GM18951 (cell line): ENCODE results near the gene USP10.
"Not testable (repeated sequence)": the region's sequence is repeated elsewhere in the genome, so short reads cannot be mapped to it uniquely, and the experiment has no call there.

Source experiments
- POLR2A ChIP-seq: IDR thresholded peaks from 4 replicates; pipeline ENCODE4 v1.6.1; 2011; ENCODE audit warnings: mild to moderate bottlenecking; ENCODE audit not compliant: insufficient read length, insufficient read depth; ENCODE audit errors: extremely low read depth
- in situ Hi-C: fragments of 300-500 bp; cut with MboI; formaldehyde crosslinking; loops from one replicate; pipeline ENCODE4 v1.12.0; 2022; ENCODE audit warnings: low sequenced_read_pairs, mixed read lengths, inconsistent platforms; ENCODE audit not compliant: unreplicated experiment

The USP10 gene

DNA sequence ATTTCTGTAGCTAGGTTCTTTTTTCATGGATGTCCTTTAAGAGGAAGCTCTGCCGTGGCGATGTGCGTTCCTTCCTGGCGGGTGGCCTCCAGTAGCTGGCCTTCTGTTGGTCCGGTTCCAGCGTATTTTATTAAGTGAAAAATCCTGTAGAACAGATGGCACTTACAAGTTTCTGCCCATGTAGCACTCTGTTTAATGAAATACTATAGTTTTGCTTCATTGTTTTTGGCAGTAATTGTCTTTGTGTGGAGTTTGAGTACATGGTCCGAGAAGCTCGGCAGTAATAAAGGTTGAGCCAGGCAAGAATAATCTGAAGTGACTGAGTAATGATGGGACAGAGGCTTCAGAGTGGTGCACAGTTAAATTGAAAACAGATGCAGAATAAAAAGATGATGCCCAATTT lies 20.4 kb downstream of the USP10 start:
- TF ChIP-seq POLR2A, result no peak
- in situ Hi-C loops, result loop anchor here (10.0 kb wide), 1 partner anchor 85 kb away; no protein-coding TSS in a partner anchor

DNA sequence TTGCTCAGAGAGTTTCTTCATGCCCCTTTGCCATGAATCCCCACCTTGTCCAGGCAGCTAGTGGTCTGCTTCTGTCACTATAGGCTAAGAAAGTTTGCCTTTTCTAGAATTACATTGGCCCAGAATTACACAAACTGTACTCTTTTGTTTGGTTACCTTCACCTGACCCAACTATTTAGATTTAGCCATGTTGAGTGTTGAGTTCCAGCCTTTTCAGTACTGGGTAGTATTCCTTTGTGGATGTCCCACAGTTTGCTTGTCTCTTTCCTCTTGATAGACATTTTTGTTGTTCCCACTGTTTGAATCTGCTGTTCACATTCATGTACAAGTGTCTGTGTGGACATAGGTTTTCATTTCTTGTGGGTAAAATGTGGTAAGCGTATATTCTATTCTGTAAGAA lies 22.3 kb downstream of the USP10 start:
- TF ChIP-seq POLR2A, result no peak
- in situ Hi-C loops, result loop anchor here (10.0 kb wide), 1 partner anchor 87 kb away; no protein-coding TSS in a partner anchor

DNA sequence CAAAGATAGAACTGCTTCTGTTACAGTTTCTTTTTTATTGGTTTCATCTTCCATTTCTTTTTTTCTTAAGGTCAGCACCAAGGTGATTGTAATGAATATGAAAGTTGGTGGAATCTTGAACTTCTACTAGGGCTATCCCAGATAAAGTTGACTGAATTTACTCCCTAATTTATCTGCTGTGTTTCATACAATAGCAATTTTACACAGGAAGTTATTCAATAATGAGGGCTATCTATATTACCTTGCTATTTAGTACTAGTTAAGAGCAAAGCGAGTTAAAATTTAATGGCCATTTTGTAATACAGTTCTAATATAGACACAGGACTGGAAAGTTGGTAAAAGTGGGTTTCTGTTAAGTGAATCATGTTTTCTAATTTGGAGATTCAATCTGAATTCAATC lies 24.1 kb downstream of the USP10 start:
- no peak for TF ChIP-seq POLR2A
- in situ Hi-C loops, result loop anchor here (10.0 kb wide), 1 partner anchor 89 kb away; no protein-coding TSS in a partner anchor

DNA sequence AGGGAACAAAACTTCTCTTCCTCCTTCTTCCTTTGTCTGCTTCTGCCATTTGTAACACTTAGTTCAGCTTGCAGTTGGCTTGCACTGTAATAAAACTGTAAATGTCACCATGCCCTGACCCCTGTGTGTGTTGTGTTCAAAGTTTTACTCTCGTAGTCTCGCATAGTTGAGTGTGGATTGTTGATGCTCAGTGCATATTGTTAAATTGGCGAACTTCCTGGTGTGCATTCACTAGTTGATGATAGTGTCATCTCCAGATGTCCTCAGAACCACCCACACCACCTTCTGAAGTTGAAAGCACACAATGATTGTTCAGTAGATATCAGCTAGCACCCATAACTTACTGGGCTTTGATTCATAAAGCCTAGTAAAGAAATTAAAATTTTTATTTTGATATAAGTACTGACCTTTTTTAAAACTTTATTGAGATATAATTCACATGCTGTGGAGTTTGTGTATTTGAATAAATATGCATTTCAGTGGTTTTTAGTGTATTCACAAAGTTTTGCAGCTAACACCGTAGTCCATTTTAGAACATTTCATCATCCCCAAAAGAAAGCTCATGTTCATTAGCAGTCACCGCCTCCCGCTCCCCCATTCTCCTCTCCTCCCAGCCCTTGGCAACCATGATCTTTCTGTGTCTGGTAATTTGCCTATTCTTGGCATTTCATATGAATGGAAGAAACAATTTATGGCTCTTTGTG lies 25.0 kb downstream of the USP10 start:
- in situ Hi-C loops, result loop anchor here (5.0 to 10.0 kb wide), 2 partner anchors 57 to 90 kb away; no protein-coding TSS in a partner anchor
- no peak for TF ChIP-seq POLR2A

DNA sequence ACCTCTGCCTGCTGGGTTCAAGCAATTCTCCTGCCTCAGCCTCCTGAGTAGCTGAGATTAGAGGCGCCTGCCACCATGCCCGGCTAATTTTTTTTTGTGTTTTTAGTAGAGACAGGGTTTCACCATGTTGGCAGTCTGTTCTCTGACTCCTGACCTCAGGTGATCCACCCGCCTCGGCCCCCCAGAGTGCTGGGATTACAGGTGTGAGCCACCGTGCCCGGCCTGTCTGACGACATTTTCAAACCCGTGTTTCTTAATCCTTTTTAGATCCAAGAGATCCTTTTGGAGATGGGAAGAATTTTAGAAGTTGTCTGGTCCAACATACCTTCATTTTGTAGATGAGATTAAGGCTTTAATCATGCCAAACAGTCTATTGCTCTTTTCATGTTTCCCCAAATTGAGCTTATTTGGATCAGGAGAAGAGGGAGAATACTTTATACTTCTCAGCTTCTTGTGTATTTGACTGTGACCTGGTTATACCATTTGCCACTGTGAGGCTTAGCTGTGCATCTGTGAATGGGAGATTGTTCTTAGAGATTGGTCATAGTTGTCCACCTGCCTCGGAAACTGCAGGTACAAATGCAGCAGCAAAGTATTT lies 25.8 kb downstream of the USP10 start:
- TF ChIP-seq POLR2A, result no peak
- in situ Hi-C loops, result loop anchor here (5.0 to 10.0 kb wide), 2 partner anchors 58 to 91 kb away; no protein-coding TSS in a partner anchor

DNA sequence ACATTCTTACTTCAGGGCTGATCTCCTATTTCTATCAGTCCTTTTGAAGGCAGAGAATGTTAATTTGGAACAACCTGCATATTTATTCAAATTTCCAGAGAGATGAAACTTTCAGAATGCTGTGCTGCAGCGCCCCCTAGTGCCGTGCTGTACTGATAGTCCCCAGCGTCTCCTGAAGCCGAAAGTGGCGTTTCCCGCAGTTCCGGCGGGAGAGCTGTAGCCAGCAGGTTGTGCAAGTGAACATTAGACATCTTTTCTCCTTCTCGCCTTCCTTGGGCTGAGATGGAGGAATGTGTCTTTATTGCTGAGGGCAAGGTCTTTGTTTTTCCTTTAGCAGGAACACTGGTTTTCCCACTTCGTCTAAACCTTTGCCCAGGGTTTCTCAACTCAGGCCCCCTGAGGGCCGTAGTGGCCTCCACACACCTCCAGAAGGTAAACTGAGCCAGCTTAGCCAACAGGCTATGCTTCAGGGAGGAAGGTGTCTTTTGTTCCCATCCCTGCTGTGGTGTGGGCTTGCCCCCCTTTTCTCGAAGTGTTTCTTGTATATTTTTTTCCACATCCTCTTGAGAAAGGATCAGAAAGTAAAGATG lies 26.4 kb downstream of the USP10 start:
- in situ Hi-C loops, result loop anchor here (5.0 to 10.0 kb wide), 2 partner anchors 59 to 91 kb away; no protein-coding TSS in a partner anchor
- no peak for TF ChIP-seq POLR2A

DNA sequence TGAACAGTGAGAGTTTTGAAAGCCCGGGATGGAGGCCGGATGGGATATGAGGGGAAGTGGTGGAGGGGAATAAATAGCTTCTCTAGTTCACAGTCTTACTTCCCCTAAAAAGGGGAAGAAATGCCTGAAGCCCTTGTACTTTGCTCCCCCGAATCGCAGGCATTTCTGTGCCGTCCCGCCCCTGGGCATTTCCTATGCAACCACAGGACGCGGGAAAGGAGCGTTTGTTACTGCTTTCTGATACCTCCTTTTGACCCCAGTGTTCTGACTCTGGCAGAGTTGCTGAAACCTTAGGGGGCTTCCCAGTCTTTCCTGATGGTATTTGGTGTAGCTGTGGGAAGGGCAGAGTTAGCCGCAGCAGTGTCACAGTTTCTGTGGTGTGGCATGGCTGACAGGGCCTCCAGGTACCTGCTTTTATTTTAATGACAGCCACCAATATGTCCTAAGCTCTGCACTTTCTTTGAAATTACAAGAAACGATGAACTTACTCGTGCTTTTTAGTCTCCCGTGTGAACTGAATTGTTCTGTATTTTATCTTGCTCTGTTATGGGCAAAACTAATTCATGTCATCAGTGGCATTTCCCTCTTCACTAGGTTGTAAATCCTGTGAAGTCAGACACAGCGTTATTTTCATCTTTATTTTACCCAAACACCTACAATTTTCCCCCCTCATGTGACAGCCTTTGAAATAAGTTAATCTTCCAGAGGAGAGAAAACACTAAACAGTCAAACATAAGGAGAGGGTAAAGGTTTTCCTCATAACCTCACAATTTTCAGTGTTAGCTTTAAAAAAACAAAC lies 27.1 kb downstream of the USP10 start:
- in situ Hi-C loops, result loop anchor here (5.0 to 10.0 kb wide), 2 partner anchors 60 to 92 kb away; no protein-coding TSS in a partner anchor
- TF ChIP-seq POLR2A, result peak; percentile 23

DNA sequence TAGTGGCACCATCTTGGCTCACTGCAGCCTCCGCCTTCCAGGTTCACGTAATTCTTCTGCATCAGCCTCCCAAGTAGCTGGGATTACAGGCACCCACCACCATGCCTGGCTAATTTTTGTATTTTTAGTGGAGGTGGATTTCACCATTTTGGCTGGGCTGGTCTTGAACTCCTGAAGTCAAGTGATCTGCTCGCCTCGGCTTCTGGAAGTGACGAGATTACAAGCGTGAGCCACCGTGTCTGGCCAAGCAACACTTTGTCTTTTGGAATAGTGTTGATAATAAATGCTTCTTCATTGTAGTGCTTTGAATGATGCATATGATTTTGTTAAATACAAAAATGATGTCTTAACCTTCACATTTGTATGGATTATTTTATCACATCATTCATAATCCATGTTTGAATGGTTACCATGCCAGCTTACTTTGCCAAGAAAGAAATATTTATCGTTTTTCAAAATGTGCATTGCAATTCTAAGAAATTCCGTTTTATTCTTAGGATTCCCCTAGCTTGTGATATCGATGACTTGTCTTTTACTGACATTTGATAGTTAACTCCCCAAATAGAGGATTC lies 29.1 kb downstream of the USP10 start:
- in situ Hi-C loops, result loop anchor here (5.0 to 10.0 kb wide), 2 partner anchors 62 to 94 kb away; no protein-coding TSS in a partner anchor
- TF ChIP-seq POLR2A, result no peak

DNA sequence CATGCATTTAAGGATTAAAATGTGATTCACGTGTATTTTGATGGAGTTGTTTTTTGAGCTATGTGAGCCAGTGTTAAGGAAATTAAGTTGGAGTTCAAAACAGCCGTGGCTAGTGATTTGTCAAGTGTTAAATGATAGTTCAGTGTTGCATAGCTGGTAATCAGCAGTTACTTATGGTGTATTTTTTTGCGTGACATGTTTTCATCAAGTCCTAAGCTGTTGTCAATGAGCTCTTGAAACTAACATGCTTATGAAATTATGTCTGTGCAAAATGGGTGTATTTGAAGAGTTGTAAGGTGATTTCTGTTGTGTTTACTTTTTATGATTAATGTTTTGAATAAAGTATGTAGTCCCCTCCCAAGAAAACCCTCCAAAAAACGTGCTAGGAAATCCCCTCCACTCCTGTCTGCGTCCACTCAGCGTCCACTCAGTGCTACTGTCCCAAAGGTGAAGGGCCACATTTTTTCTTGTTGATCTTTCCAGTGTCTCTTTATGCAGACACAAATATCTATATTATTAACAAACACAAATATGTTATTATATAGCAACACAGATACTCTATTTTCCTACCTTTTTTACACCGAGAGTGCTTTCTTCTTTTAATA lies 30.0 kb downstream of the USP10 start:
- in situ Hi-C loops, result loop anchor here (5.0 to 10.0 kb wide), 2 partner anchors 63 to 95 kb away; no protein-coding TSS in a partner anchor
- no peak for TF ChIP-seq POLR2A

DNA sequence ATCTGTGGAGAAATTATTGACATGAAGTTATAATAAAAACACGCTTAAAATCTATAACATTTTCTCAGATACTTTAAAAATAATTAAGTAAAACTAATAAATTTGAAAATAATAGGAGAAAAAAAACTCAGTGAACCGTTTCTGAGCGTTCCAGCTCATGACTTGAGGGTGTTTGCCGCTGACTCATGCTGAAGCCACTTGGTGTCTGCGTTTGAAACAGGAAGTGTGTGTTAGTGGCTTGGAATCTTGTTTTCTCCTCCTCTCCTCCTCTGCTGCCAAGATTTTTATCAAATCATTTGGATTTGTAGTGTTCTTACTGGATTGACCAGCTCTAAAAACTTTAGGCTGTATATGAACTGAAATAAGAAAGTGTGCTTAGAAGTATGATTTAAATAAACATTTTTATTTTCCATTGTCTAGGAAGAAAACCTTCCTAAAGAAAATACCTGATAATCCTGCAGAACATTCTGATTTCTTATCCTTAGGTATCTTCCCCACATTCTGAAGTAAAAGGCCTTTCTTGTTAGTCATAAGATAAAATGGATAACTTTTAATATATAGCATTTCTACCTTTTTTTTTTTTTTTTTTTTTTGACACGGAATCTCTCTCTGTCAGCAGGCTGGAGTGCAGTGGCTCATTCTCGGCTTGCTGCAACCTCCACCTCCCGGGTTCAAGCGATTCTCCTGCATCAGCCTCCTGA lies 30.8 kb downstream of the USP10 start:
- no peak for TF ChIP-seq POLR2A
- in situ Hi-C loops, result no loop called here

DNA sequence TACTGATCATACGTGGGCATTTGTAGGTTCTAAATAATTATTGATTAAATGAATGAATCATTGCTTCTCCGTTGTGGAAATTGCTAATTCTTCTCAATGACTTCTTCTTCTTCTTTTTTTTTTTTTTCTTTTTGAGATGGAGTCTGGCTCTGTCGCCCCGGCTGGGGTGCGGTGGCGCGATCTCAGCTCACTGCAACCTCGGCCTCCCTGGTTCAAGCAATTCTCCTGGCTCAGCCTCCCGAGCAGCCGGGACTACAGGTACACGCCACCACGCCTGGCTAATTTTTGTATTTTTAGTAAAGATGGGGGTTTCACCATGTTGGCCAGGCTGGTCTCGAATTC lies 32.5 kb downstream of the USP10 start:
- in situ Hi-C loops, result not testable (repeated sequence)
